Uterus (tissue), 2 donors: ENCODE data around the gene HMG20B.
A peak's percentile ranks its signal among the peaks of the same experiment; 100 is the strongest.

ENCODE experiments used
- CTCF ChIP-seq, 4 experiments: fragments of 200-600 bp in 2 of 4; fragments of 450-650 bp in 2 of 4; sonication (generic) in 2 of 4; IDR thresholded peaks; one replicate each; pipeline ENCODE4 v1.5.1; 2016 to 2019; ENCODE audit warnings: antibody characterized with exemption in 4 of 4, mild to moderate bottlenecking in 2 of 4, moderate library complexity in 1 of 4
- POLR2A ChIP-seq, 2 donors: fragments of 450-650 bp; IDR thresholded peaks; one replicate each; pipeline ENCODE4 v1.6.1; 2016; ENCODE audit warnings: antibody characterized with exemption in 2 of 2, mild to moderate bottlenecking in 1 of 2, moderate library complexity in 1 of 2

- TF ChIP-seq POLR2A (IDR thresholded peaks at IDR 0.05) (peak in 1 of 2 donors; percentile 18), CTCF (IDR thresholded peaks at IDR 0.05) (no peak)
Measured at GRCh38 chr19:3572855-3573161, at the start of gene HMG20B.
